KMS-11 (cell line): ENCODE data around the gene SYNE4.

Source experiments
- H2AFZ ChIP-seq: fragments of 200-600 bp; sonication (generic); 2 replicates; pipeline ENCODE4 v1.6.1; 2016; ENCODE audit warnings: antibody characterized with exemption, mixed run types, low read depth
- H3K27ac ChIP-seq: fragments of 200-600 bp; sonication (generic); 2 replicates; pipeline ENCODE4 v1.6.1; 2016; ENCODE audit warnings: mild to moderate bottlenecking, mixed run types
- H3K27me3 ChIP-seq: fragments of 200-600 bp; sonication (generic); 2 replicates; pipeline ENCODE4 v1.6.1; 2017; ENCODE audit warnings: mild to moderate bottlenecking, low read depth, mixed run types, moderate library complexity; ENCODE audit not compliant: insufficient read depth
- H3K36me3 ChIP-seq: fragments of 200-600 bp; sonication (generic); 2 replicates; pipeline ENCODE4 v1.6.1; 2017; ENCODE audit warnings: mild to moderate bottlenecking, mixed run types; ENCODE audit not compliant: insufficient read depth
- H3K4me1 ChIP-seq: fragments of 200-600 bp; sonication (generic); 2 replicates; pipeline ENCODE4 v1.6.1; 2016; ENCODE audit warnings: mild to moderate bottlenecking, low read depth, mixed run types; ENCODE audit not compliant: poor library complexity, severe bottlenecking
- H3K4me2 ChIP-seq: fragments of 200-600 bp; sonication (generic); 2 replicates; pipeline ENCODE4 v1.7.0; 2016; ENCODE audit warnings: mild to moderate bottlenecking, mixed run types
- H3K4me3 ChIP-seq: fragments of 200-600 bp; sonication (generic); IDR thresholded peaks from 2 replicates; pipeline ENCODE4 v1.6.1; 2017; ENCODE audit warnings: low read depth, low read length, mixed read lengths; ENCODE audit not compliant: insufficient read depth
- H3K79me2 ChIP-seq: fragments of 200-600 bp; sonication (generic); 2 replicates; pipeline ENCODE4 v1.6.1; 2016; ENCODE audit warnings: low read depth, mixed run types; ENCODE audit not compliant: insufficient read depth
- H3K9ac ChIP-seq: fragments of 200-600 bp; sonication (generic); 2 replicates; pipeline ENCODE4 v1.6.1; 2016; ENCODE audit warnings: mild to moderate bottlenecking, mixed run types
- H4K20me1 ChIP-seq: fragments of 200-600 bp; sonication (generic); 2 replicates; pipeline ENCODE4 v1.6.1; 2016; ENCODE audit warnings: mild to moderate bottlenecking, mixed run types; ENCODE audit not compliant: insufficient read depth
- TF ChIP-seq, protein P1 (sequence below): fragments of 200-600 bp; sonication (generic); conservative IDR thresholded peaks from 2 replicates; pipeline ENCODE4 v1.6.1; 2017; ENCODE audit warnings: low read depth, mild to moderate bottlenecking, antibody characterized with exemption, low read length, moderate library complexity, mixed read lengths

The SYNE4 gene

DNA sequence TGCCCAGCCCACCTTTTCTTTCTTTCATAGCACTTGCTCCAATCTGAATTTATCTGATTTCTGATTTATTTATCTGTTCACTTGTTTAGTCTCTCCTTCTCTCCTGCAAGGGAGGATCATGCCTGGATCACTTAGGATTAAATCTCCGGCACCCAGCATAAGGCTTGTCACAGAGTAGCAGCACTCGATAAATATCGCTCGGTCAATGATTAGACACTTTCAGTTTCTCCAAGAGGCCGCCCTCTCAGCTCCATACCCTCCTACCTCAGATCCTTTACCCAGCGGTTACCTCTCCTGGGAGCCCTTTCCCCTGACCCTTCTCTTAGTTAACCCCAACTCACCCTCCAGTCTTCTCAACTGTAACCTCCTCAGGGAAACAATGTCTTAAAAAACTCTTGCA is 22.7 kb upstream of the SYNE4 start:
- Histone ChIP-seq H3K4me1 (no peaks in the 10 kb centered on the region), H3K27ac (no peak overlapping the region), H3K4me2 (no peak overlapping the region), H3K4me3 (no peak overlapping the region), H3K36me3 (no peaks in the 10 kb centered on the region), H2AFZ (no peak overlapping the region), H3K79me2 (no peaks in the 10 kb centered on the region), H4K20me1 (no peaks in the 10 kb centered on the region), H3K27me3 (no peaks in the 10 kb centered on the region), H3K9ac (no peak overlapping the region)
- TF ChIP-seq, protein P1, sequence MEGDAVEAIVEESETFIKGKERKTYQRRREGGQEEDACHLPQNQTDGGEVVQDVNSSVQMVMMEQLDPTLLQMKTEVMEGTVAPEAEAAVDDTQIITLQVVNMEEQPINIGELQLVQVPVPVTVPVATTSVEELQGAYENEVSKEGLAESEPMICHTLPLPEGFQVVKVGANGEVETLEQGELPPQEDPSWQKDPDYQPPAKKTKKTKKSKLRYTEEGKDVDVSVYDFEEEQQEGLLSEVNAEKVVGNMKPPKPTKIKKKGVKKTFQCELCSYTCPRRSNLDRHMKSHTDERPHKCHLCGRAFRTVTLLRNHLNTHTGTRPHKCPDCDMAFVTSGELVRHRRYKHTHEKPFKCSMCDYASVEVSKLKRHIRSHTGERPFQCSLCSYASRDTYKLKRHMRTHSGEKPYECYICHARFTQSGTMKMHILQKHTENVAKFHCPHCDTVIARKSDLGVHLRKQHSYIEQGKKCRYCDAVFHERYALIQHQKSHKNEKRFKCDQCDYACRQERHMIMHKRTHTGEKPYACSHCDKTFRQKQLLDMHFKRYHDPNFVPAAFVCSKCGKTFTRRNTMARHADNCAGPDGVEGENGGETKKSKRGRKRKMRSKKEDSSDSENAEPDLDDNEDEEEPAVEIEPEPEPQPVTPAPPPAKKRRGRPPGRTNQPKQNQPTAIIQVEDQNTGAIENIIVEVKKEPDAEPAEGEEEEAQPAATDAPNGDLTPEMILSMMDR = no peak

DNA sequence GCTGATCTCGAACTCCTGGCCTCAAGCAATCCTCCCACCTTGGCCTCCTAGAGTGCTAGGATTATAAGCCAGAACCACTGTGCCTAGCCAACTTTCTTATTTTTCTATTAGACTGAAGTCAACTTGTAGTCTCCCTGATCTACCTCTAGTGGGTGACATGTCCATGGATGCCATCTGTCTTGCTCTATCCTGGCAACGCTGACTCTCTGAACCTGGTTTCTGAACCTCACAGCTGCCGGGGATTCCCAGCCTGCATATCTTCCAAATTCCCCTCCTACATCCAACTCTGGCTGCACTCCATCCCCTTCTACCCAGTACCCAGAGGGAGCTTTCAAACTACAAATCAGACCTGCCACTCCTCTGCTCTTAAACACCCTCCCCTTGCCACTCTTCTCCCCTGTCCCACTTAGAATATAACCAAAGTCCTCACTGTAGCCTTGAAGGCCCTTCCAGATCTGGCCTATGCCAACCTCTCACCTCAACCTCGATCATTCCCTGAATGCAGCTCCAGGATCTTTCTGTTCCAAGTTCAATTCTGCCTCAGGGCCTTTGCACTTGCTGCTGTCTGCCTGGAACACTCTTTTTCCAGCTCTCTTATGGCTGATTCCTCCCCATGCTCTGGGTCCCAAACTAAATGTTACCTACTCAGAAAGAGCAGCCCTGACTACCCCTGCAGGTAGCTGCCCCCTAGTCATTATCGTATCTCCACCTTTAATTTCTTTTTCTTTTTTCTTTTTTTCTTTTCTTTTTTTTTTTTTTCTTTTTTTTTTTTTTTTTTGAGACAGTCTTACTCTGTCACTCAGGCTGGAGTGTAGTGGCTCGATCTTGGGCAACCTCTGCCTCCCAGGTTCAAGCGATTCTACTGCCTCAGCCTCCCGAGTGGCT is 21.9 kb upstream of the SYNE4 start:
- TF ChIP-seq, protein P1 = peak; percentile 34; the same call in 1 of the 2 replicates
- Histone ChIP-seq H3K9ac (no peak overlapping the region), H3K36me3 (no peaks in the 10 kb centered on the region), H2AFZ (no peak overlapping the region), H3K27me3 (no peaks in the 10 kb centered on the region), H4K20me1 (no peaks in the 10 kb centered on the region), H3K4me3 (no peak overlapping the region), H3K4me2 (no peak overlapping the region), H3K27ac (peak overlapping the region; percentile 20; the same call in 1 of the 2 replicates), H3K4me1 (no peaks in the 10 kb centered on the region), H3K79me2 (no peaks in the 10 kb centered on the region)

DNA sequence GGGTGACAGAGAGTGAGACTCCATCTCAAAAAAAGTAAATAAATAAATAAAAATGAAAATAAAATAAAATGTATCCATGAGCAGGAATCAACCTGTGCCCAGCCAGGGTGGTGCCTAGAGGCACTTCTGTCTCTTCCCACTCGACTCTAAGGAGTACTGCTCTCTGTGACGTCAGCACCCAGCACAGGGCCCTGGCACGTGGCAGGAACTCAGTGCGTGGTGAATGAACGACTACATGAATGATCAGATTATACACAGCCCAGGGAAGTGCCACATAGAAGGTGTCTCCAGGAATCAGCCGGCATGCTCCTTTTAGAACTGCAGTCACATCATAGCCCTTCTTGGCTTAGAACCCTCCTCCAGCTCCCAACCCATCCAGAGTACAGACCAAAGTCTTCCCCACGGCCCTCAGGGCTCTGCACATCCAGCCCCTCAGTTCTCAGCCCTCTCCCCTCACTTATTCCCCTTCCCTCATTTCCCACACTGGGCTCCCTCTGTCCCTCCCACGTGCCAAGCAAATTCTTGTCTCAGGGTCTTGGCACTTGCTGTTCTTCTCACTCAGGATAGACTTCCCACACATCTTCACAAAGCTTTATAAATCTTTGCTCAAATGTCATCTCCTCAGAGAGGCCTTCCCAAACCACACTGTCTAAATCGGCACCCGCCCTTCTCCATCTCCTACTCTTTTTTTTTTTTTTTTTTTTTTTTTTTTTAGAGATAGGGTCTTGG is 19.9 kb upstream of the SYNE4 start:
- H4K20me1 ChIP-seq = no peaks in the 10 kb centered on the region
- H3K4me2 ChIP-seq = no peak overlapping the region
- no peak overlapping the region for H3K4me3 ChIP-seq
- no peaks in the 10 kb centered on the region for H3K36me3 ChIP-seq
- TF ChIP-seq, protein P1 = no peak
- H3K27me3 ChIP-seq = no peaks in the 10 kb centered on the region
- no peak overlapping the region for H3K27ac ChIP-seq
- H3K4me1 ChIP-seq = no peaks in the 10 kb centered on the region
- no peaks in the 10 kb centered on the region for H3K79me2 ChIP-seq
- no peak overlapping the region for H2AFZ ChIP-seq
- H3K9ac ChIP-seq = no peak overlapping the region

DNA sequence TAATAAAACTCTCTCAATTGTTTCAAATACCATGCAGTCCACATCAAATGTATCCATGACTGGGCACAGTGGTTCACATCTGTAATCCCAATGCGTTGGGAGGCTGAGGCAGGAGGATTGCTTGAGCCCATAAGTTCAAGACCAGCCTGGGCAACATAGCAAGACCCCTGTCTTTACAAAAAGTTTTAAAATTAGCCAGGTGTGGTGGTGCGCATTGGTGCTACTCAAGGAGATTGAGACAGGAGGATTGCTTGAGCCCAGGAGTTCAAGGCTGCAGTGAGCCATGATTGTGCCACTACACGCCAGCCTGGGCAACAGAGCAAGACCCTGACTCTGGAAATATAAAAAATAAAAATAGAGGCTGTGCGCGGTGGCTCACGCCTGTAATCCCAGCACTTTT is 19.1 kb upstream of the SYNE4 start:
- no peak overlapping the region for H3K9ac ChIP-seq
- H2AFZ ChIP-seq = no peak overlapping the region
- no peak overlapping the region for H3K4me2 ChIP-seq
- H3K36me3 ChIP-seq = no peaks in the 10 kb centered on the region
- no peaks in the 10 kb centered on the region for H3K27me3 ChIP-seq
- no peak overlapping the region for H3K4me3 ChIP-seq
- H3K27ac ChIP-seq = no peak overlapping the region
- TF ChIP-seq, protein P1 = no peak
- H3K79me2 ChIP-seq = no peaks in the 10 kb centered on the region
- H3K4me1 ChIP-seq = no peaks in the 10 kb centered on the region
- H4K20me1 ChIP-seq = no peaks in the 10 kb centered on the region
